Progenitor cell of endocrine pancreas (in vitro differentiated cells): ENCODE results near the gene RASAL2. TPM values are rescaled to one million over a fixed set of nuclear protein-coding genes. Genes with fewer than 3 reads are reported as not detected.

ENCODE experiments used
- DNase-seq: peaks from one replicate; pipeline ENCODE4 v3.0.0; 2021; ENCODE audit warnings: low spot score; ENCODE audit not compliant: unreplicated experiment
- H3K27ac Mint-ChIP-seq: 2 replicates; pipeline ENCODE4 v1.8.0; 2021; ENCODE audit warnings: mild to moderate bottlenecking, moderate library complexity, mixed read lengths
- H3K27me3 Mint-ChIP-seq: 2 replicates; pipeline ENCODE4 v1.8.0; 2021; ENCODE audit warnings: mixed read lengths
- H3K36me3 Mint-ChIP-seq: 2 replicates; pipeline ENCODE4 v1.8.0; 2022; ENCODE audit warnings: mixed read lengths; ENCODE audit not compliant: insufficient read depth
- H3K4me1 Mint-ChIP-seq: 2 replicates; pipeline ENCODE4 v1.8.0; 2021; ENCODE audit warnings: low read depth, mixed read lengths
- H3K4me3 Mint-ChIP-seq: 2 replicates; pipeline ENCODE4 v1.8.0; 2021; ENCODE audit warnings: low read depth, mild to moderate bottlenecking, moderate library complexity, mixed read lengths
- H3K9me3 Mint-ChIP-seq: 2 replicates; pipeline ENCODE4 v1.8.0; 2021; ENCODE audit warnings: low read depth, mixed read lengths
- long read RNA-seq: library from polyadenylated mRNA; unstranded; transcript quantifications from one replicate; pipeline ENCODE4 v2.0.0, GENCODE V29; 2020
- total RNA-seq: library from RNA; stranded (reverse); gene quantifications from 2 replicates; pipeline ENCODE4 v1.2.1, GENCODE V29; 2021
- TF ChIP-seq, protein P1 (sequence below): fragments of 200-600 bp; sonication (generic); IDR thresholded peaks from one replicate; pipeline ENCODE4 v1.5.0; 2021; ENCODE audit warnings: antibody characterized with exemption, mild to moderate bottlenecking; ENCODE audit not compliant: unreplicated experiment

RASAL2 gene
- 28.5 and 30.5 TPM in 2 replicates for total RNA-seq
- long read RNA-seq, partial matches to known transcripts: 7 of 28 reads
- long read RNA-seq, other reads (novel, unspliced or antisense): 21 of 28 reads

DNA sequence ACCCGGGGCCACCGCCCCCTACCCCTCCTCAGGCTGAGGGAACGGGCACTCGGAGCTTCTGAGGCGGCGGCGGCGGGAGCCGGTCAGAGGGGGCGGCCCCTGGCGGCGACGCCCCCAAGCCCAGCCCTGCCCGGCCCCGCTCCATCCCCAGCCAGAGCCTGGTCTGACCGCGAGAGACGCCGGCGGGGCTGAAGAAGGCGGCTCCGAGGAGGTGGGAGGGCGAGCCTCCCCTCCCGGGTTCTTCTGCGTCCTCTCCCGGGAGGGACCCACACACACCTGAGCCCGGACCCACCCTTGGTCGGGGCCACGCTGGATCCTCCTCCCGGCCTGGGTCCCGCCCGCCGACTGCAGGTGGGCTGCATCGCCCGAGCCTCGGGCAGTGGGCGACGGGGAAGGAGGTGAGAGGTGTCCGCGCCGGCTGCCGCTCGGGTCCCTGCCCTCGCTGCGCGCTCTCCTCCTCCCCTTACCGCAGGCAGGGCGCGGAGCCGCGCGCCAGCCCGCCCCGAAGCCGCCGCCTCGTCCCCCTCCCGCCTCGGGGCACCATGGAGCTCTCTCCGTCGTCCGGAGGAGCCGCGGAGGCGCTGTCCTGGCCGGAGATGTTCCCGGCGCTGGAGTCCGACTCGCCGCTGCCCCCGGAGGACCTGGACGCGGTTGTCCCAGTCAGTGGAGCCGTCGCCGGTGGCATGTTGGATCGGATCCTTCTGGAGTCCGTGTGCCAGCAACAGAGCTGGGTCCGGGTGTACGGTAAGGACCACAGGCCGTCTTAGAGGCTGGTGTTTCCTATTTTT, at the start of gene RASAL2:
Gene RASAL2 (plus strand): TSS at position 154 of the 788 bp plus-strand sequence. CDS start 389 bp downstream, at position 543.
- Mint-ChIP-seq H3K4me1 (peaks cover 41% of the 10 kb centered on the region), H3K27me3 (no peaks in the 10 kb centered on the region)

DNA sequence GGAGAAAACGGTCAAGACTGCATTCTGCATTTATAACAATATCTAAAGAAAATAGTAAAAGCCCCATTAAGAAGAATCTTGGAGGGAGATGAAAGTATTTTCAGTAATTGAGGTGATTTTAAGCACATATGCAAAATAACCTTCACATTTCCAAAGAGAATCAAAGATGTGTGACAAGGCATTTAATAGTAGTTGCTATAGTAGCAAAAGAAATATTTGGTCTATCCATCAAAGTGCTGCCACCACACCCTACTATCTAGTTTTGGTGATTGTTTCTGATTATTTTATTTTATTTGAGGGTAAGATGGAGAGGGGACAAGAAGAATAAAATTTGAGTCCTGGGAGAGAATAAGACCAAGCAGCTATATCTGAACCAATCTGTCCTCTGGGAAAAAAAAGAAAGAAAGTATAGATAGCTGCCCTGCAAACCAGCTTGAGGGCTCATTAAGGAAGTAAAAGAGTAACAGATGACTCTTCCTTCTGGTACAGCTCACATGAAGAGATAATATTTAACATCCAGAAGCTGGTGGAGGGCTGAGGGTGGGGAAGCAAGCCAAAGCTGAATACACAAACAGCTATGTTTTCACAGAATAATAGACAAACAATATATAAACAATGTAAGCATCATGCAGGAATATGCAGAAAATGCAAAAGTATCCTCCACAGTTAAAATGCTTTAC, 47.2 kb upstream of the RASAL2 start:
- Mint-ChIP-seq H3K4me3 (no peak overlapping the region), H3K27ac (peak overlapping the region; percentile 18), H3K9me3 (no peaks in the 10 kb centered on the region), H3K27me3 (peaks cover 6% of the 10 kb centered on the region), H3K36me3 (no peaks in the 10 kb centered on the region), H3K4me1 (peaks cover 12% of the 10 kb centered on the region)
- TF ChIP-seq, protein P1, sequence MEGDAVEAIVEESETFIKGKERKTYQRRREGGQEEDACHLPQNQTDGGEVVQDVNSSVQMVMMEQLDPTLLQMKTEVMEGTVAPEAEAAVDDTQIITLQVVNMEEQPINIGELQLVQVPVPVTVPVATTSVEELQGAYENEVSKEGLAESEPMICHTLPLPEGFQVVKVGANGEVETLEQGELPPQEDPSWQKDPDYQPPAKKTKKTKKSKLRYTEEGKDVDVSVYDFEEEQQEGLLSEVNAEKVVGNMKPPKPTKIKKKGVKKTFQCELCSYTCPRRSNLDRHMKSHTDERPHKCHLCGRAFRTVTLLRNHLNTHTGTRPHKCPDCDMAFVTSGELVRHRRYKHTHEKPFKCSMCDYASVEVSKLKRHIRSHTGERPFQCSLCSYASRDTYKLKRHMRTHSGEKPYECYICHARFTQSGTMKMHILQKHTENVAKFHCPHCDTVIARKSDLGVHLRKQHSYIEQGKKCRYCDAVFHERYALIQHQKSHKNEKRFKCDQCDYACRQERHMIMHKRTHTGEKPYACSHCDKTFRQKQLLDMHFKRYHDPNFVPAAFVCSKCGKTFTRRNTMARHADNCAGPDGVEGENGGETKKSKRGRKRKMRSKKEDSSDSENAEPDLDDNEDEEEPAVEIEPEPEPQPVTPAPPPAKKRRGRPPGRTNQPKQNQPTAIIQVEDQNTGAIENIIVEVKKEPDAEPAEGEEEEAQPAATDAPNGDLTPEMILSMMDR: no peak
- DNase-seq: no peak

More for the DNA sequence above, at the start of gene RASAL2:
- peak; percentile 64 for DNase-seq
- H3K36me3 Mint-ChIP-seq: no peaks in the 10 kb centered on the region
- H3K4me3 Mint-ChIP-seq: peak within 1 kb of the TSS; percentile 79
- TF ChIP-seq, protein P1: peak; percentile 36
- H3K27ac Mint-ChIP-seq: peak within 1 kb of the TSS; percentile 90
- no peaks in the 10 kb centered on the region for H3K9me3 Mint-ChIP-seq

DNA sequence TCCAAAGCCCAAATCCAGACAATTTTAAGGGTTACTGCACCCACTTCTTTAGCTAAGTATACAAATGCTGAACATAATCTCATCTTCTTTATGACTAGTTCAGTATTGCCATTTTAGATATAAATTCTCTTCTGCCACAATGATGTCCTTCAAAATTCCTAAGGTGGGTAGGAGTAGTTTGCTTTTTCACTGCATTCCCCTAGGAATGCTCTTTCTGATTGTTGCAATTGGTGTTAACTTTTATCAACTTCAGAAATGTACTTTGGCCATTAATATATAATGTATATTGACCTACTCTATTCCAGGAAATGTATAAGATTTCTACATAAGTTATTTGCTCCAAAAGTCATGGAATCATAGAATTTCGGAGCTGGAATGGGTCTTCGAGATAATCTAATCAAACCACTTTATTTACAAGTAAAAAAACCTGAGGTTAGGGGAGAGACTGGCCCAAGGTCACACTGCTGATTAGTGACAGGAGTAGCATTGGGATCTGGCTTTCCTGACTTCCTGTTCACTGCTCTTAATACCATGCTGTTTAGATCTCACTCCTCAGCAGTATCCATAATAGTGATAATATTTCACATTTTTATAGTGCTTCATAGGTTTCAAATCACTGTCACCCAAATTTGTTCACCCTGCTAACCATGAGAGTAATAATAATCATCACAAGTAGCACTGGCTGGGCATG, 46.4 kb upstream of the RASAL2 start:
- TF ChIP-seq, protein P1: no peak
- no peak for DNase-seq
- no peaks in the 10 kb centered on the region for H3K9me3 Mint-ChIP-seq
- H3K36me3 Mint-ChIP-seq: no peaks in the 10 kb centered on the region
- peaks cover 10% of the 10 kb centered on the region for H3K27me3 Mint-ChIP-seq
- no peak overlapping the region for H3K4me3 Mint-ChIP-seq
- peaks cover 17% of the 10 kb centered on the region for H3K4me1 Mint-ChIP-seq
- no peak overlapping the region for H3K27ac Mint-ChIP-seq

DNA sequence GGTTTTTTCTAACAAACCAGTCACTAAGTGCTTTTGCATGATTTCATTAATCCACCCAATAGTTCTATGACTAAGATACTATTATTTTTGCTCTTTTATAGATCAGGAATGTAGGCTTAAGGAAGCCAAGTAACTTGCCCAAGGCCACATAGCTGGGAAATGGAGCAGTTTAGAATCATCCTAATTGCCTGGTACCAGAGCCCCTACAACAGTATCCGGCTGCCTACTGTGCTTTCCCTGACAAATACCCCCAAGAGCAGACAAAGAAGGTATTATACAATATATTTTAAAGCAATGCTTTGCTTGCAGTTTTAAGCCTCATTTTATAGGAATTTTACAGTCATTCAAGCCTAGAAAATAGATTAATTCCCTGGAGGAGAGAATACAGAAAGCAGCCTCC, 45.5 kb upstream of the RASAL2 start:
- no peak overlapping the region for H3K27ac Mint-ChIP-seq
- DNase-seq: no peak
- TF ChIP-seq, protein P1: no peak
- H3K9me3 Mint-ChIP-seq: no peaks in the 10 kb centered on the region
- peaks cover 24% of the 10 kb centered on the region for H3K4me1 Mint-ChIP-seq
- H3K36me3 Mint-ChIP-seq: no peaks in the 10 kb centered on the region
- peaks cover 10% of the 10 kb centered on the region for H3K27me3 Mint-ChIP-seq
- H3K4me3 Mint-ChIP-seq: no peak overlapping the region

DNA sequence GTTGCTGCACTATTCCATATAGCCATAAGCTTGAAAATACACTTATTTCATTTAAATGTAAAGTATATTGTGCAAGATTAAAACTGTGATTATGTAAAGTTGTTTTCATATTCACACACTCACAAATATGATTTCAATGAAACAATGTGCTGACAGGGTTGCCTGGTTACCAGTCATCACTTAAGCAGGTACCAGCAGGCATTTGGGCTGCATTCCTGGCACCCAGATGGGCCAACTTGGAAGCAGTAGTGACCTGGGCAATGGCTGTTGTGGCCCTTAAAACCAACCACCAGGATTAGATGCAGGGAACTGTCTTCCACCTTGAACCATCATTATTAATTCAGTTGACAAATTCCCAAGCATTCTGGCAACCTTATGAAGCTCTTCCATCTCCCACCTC, 45.0 kb upstream of the RASAL2 start:
- TF ChIP-seq, protein P1: no peak
- DNase-seq: no peak
- H3K27me3 Mint-ChIP-seq: peaks cover 10% of the 10 kb centered on the region
- H3K4me1 Mint-ChIP-seq: peaks cover 26% of the 10 kb centered on the region
- no peak overlapping the region for H3K4me3 Mint-ChIP-seq
- H3K9me3 Mint-ChIP-seq: no peaks in the 10 kb centered on the region
- H3K27ac Mint-ChIP-seq: no peak overlapping the region
- no peaks in the 10 kb centered on the region for H3K36me3 Mint-ChIP-seq
